ENCODE data around the gene CAPN7. TPM values are rescaled to one million over a fixed set of nuclear protein-coding genes. Genes with fewer than 3 reads are reported as not detected.
A peak's percentile ranks its signal among the peaks of the same experiment; 100 is the strongest.

CAPN7 gene
- total RNA-seq, 4 donors from 2014 or later, result 33.8 to 153 (median 69.7) TPM

DNA sequence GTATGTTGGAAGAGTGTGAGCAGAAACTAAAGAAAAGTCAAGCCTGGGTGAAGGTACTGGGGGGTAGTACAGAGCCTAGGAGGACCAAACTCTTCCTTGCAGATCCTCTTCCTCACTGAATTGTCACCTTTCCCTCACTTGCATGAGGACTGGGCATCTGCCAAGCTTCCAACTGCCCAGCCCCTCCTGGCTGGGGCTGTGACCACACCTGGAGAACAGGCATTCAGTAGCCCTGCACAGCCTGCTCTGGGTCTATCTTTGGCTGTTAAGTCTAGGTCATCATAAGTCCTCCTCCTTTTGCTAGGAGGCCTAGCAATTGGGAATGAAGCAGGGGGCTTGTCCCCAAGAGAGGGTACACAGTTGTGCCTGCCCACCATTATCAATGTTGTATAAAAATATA is 55.2 kb downstream of the CAPN7 start:
- no peak for ATAC-seq

DNA sequence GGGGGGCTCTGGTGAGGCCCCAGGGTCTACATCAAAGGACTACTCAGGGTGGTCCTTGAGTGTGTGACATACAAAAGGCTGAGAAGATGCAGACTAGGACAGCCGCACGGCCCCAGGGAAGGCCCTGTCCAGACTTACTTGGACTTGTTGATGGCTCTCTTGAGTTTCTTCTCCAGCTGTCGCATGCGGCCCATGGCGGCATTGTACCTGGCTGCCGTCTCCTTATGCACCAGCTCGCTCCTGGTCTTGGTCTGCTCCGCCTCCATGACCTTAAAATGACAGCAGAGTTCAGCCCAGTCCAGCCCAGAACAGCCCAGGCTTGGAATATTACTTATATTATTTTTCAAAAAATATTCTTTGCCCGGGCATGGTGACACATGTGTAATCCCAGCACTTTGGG is 56.0 kb downstream of the CAPN7 start:
- peak overlapping the region in 1 of 4 donors; percentile 15 for H3K27ac ChIP-seq

More for the DNA sequence above, 55.2 kb downstream of the CAPN7 start:
- DNase-seq, result no peak
- peaks cover 22 to 24% of the 10 kb centered on the region in 2 donors for H3K4me1 ChIP-seq
- no peak overlapping the region for H3K4me3 ChIP-seq
- TF ChIP-seq, protein P1, sequence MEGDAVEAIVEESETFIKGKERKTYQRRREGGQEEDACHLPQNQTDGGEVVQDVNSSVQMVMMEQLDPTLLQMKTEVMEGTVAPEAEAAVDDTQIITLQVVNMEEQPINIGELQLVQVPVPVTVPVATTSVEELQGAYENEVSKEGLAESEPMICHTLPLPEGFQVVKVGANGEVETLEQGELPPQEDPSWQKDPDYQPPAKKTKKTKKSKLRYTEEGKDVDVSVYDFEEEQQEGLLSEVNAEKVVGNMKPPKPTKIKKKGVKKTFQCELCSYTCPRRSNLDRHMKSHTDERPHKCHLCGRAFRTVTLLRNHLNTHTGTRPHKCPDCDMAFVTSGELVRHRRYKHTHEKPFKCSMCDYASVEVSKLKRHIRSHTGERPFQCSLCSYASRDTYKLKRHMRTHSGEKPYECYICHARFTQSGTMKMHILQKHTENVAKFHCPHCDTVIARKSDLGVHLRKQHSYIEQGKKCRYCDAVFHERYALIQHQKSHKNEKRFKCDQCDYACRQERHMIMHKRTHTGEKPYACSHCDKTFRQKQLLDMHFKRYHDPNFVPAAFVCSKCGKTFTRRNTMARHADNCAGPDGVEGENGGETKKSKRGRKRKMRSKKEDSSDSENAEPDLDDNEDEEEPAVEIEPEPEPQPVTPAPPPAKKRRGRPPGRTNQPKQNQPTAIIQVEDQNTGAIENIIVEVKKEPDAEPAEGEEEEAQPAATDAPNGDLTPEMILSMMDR (IDR thresholded peaks at IDR 0.05 in 4 of 5, conservative IDR thresholded peaks at IDR 0.05 in 1 of 5), result no peak
- TF ChIP-seq POLR2A (IDR thresholded peaks at IDR 0.05), result no peak
- H3K36me3 ChIP-seq, result peaks cover 6 to 54% of the 10 kb centered on the region in 2 donors
- H3K9me3 ChIP-seq, result no peaks in the 10 kb centered on the region
- intact Hi-C loops (cut with DNase I; ENCODE audit: low total_unique reads), result no loop called here
- H3K27ac ChIP-seq, result peak overlapping the region in 1 of 4 donors; percentile 15
- in situ Hi-C loops (cut with MboI; ENCODE audit: low sequenced_read_pairs in 4 of 4), result loop anchor here in 2 of 4 donors (5.0 to 10.0 kb wide), 2 partner anchors 121 to 124 kb away; no protein-coding TSS in a partner anchor
- no peaks in the 10 kb centered on the region for H3K27me3 ChIP-seq

DNA sequence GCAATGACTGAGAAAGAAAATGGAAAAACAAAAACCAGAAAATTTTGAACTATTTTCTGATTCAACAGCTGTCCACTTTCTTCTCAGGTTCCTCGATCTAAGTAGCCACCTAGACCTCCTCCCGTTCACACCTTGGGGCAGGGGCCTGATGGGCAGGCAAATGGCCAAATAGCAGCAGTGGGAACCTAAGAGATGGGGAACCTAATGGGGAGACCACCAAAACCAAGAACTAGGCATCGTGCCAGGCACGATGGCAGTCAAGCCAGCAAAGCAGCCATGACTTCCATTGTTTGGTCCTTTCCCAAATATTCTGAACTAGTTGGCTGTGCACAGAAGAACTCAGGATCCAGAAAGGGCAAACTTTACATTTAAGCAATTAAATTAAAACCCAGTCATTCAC is 57.1 kb downstream of the CAPN7 start:
- DNase-seq, result no peak
- intact Hi-C loops (cut with DNase I; ENCODE audit: low total_unique reads), result no loop called here
- TF ChIP-seq POLR2A (IDR thresholded peaks at IDR 0.05), result no peak
- TF ChIP-seq, protein P1 (IDR thresholded peaks at IDR 0.05 in 4 of 5, conservative IDR thresholded peaks at IDR 0.05 in 1 of 5), result no peak
- no peak for ATAC-seq
- H3K9me3 ChIP-seq, result no peaks in the 10 kb centered on the region
- H3K4me3 ChIP-seq, result no peak overlapping the region
- peak overlapping the region in 3 of 4 donors; percentile 6 to 48 (median 36) for H3K27ac ChIP-seq
- no peaks in the 10 kb centered on the region for H3K27me3 ChIP-seq
- peaks cover 3 to 36% of the 10 kb centered on the region in 2 donors for H3K36me3 ChIP-seq
- in situ Hi-C loops (cut with MboI; ENCODE audit: low sequenced_read_pairs in 4 of 4), result loop anchor here in 2 of 4 donors (5.0 to 10.0 kb wide), 2 partner anchors 119 to 122 kb away; no protein-coding TSS in a partner anchor
- peaks cover 24% of the 10 kb centered on the region in 2 donors for H3K4me1 ChIP-seq

More for the DNA sequence above, 56.0 kb downstream of the CAPN7 start:
- no peak for ATAC-seq
- Histone ChIP-seq H3K9me3 (no peaks in the 10 kb centered on the region), H3K4me1 (peaks cover 18 to 22% of the 10 kb centered on the region in 2 donors), H3K36me3 (peaks cover 6 to 46% of the 10 kb centered on the region in 2 donors), H3K4me3 (no peak overlapping the region), H3K27me3 (no peaks in the 10 kb centered on the region)
- intact Hi-C loops (cut with DNase I; ENCODE audit: low total_unique reads) (no loop called here), in situ Hi-C loops (cut with MboI; ENCODE audit: low sequenced_read_pairs in 4 of 4) (loop anchor here in 2 of 4 donors (5.0 to 10.0 kb wide), 2 partner anchors 120 to 123 kb away; no protein-coding TSS in a partner anchor)
- DNase-seq, result no peak
- TF ChIP-seq, protein P1 (IDR thresholded peaks at IDR 0.05 in 4 of 5, conservative IDR thresholded peaks at IDR 0.05 in 1 of 5), result no peak
- no peak for TF ChIP-seq POLR2A (IDR thresholded peaks at IDR 0.05)

DNA sequence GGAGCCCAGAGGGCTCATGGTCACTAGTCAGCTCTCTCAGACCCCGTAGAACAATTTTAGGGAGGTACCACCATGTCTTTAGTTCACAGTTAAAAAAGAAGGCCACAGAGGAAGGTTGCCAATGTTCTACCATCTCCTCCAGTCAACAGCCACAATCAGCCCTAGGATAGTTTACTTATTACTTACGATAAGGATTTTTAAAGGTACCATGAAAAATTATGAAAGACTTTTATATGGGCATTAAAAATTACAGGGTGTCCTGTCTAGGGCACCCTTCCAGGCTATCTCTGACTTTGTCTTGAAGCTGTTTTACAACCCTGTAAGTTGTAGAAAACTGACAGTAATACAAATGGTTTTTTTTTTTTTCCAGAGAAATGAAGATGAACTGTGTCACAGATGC is 57.9 kb downstream of the CAPN7 start:
- in situ Hi-C loops (cut with MboI; ENCODE audit: low sequenced_read_pairs in 4 of 4), result loop anchor here in 2 of 4 donors (5.0 to 10.0 kb wide), 2 partner anchors 118 to 121 kb away; no protein-coding TSS in a partner anchor
- no peak for TF ChIP-seq POLR2A (IDR thresholded peaks at IDR 0.05)
- TF ChIP-seq, protein P1 (IDR thresholded peaks at IDR 0.05 in 4 of 5, conservative IDR thresholded peaks at IDR 0.05 in 1 of 5), result no peak

More for the DNA sequence above, 57.9 kb downstream of the CAPN7 start:
- ATAC-seq, result no peak
- H3K4me3 ChIP-seq, result no peak overlapping the region
- H3K9me3 ChIP-seq, result no peaks in the 10 kb centered on the region
- DNase-seq, result no peak
- H3K27me3 ChIP-seq, result no peaks in the 10 kb centered on the region
- H3K27ac ChIP-seq, result peak overlapping the region; percentile 6 to 48 (median 24)
- H3K36me3 ChIP-seq, result peaks cover 0 to 28% of the 10 kb centered on the region in 2 donors
- intact Hi-C loops (cut with DNase I; ENCODE audit: low total_unique reads), result no loop called here
- H3K4me1 ChIP-seq, result peaks cover 32% of the 10 kb centered on the region in 2 donors
